BJ (cell line): ENCODE measurements around the gene RBMS1. TPM values are rescaled to one million over a fixed set of nuclear protein-coding genes. Genes with fewer than 3 reads are reported as not detected.

Experiments used
- CTCF ChIA-PET: fragments of 350-600 bp; formaldehyde crosslinking; extraction: SDS; loops from one replicate; lab custom pipeline; 2021; ENCODE audit warnings: antibody characterized with exemption, inconsistent platforms; lab: Yijun Ruan, JAX
- POLR2A ChIA-PET: fragments of 300-600 bp; sonication (Branson Sonifier 250); formaldehyde crosslinking; extraction: SDS; loops from one replicate; lab custom pipeline; 2021; ENCODE audit warnings: antibody characterized with exemption; lab: Charles Lee
- DNase-seq: peaks from one replicate; pipeline ENCODE4 v3.0.0-alpha.2; 2011; ENCODE audit warnings: low read depth
- H3K27me3 ChIP-seq: 2 replicates; pipeline ENCODE4 v1.6.0; 2011; ENCODE audit warnings: low read length; ENCODE audit not compliant: control insufficient read depth, insufficient read depth
- H3K36me3 ChIP-seq: 2 replicates; pipeline ENCODE4 v1.5.1; 2011; ENCODE audit warnings: low read length; ENCODE audit not compliant: control insufficient read depth, insufficient read depth
- H3K4me3 ChIP-seq: 2 replicates; pipeline ENCODE4 v1.5.1; 2011; ENCODE audit warnings: low read depth, mild to moderate bottlenecking, control low read depth, low read length
- CTCF ChIP-seq: IDR thresholded peaks from 2 replicates; pipeline ENCODE4 v1.5.1; 2011; ENCODE audit warnings: low read depth, mild to moderate bottlenecking, control low read depth, inconsistent platforms, low read length, moderate library complexity; ENCODE audit not compliant: insufficient read depth
- polyA plus RNA-seq: library from polyadenylated mRNA; depleted of rRNA; stranded (reverse); fragments of >200 nt; gene quantifications from 2 replicates; pipeline ENCODE4 v1.2.3, GENCODE V29; 2011

RBMS1 gene
- polyA plus RNA-seq, 1 experiment: 80.1 TPM

- TF ChIP-seq CTCF: no peak
- Histone ChIP-seq H3K4me3 (no peak overlapping the region), H3K27me3 (no peaks in the 10 kb centered on the region), H3K36me3 (no peaks in the 10 kb centered on the region)
- POLR2A ChIA-PET: no interaction called here
- DNase-seq: no peak
- CTCF ChIA-PET: interaction anchor here (3.0 to 3.6 kb wide), 2 partner anchors 648 to 672 kb away, joined by 13 to 14 read pairs; no protein-coding TSS in a partner anchor
Observed at GRCh38 chr2:160322320-160322719, 171.3 kb downstream of the RBMS1 start.

GRCh38 chr2:160321006-160321405 lies 172.6 kb downstream of the RBMS1 start:
- no peak for DNase-seq
- CTCF ChIA-PET: interaction anchor here (1.2 kb wide), 1 partner anchor 14 kb away, joined by 3 read pairs; no protein-coding TSS in a partner anchor
- TF ChIP-seq CTCF: no peak
- POLR2A ChIA-PET: no interaction called here
- Histone ChIP-seq H3K4me3 (no peak overlapping the region), H3K27me3 (no peaks in the 10 kb centered on the region), H3K36me3 (no peaks in the 10 kb centered on the region)

DNA sequence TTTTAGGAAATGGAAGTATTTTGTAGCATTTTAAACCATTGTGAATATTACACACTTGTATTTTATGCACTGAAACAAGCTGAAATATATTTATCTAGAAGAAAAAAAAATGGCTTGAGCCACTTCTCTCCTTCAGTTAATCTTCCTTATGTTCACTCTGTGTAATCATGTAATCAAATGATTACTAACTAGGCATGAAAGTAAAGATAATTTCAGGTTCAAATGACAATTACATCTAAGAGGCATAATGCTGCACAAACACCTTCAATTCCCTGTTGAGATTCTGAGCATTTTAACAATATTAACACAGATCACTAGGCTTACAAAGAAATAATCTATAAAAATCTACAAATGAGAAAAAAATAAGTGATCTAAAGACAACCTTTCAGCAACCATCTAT lies 173.9 kb downstream of the RBMS1 start:
- Histone ChIP-seq H3K4me3 (no peak overlapping the region), H3K27me3 (no peaks in the 10 kb centered on the region), H3K36me3 (no peaks in the 10 kb centered on the region)
- CTCF ChIA-PET: no interaction called here
- TF ChIP-seq CTCF: no peak
- DNase-seq: no peak
- POLR2A ChIA-PET: no interaction called here

- POLR2A ChIA-PET: no interaction called here
- no peak for TF ChIP-seq CTCF
- no peaks in the 10 kb centered on the region for H3K27me3 ChIP-seq
- CTCF ChIA-PET: interaction anchor here (1.0 to 1.3 kb wide), 2 partner anchors 7 to 208 kb away, joined by 3 read pairs; no protein-coding TSS in a partner anchor
- peaks cover under 1% of the 10 kb centered on the region; the same call in 1 of the 2 replicates for H3K36me3 ChIP-seq
- DNase-seq: no peak
- no peak overlapping the region for H3K4me3 ChIP-seq
Observed at GRCh38 chr2:160318218-160318617, 175.4 kb downstream of the RBMS1 start.

DNA sequence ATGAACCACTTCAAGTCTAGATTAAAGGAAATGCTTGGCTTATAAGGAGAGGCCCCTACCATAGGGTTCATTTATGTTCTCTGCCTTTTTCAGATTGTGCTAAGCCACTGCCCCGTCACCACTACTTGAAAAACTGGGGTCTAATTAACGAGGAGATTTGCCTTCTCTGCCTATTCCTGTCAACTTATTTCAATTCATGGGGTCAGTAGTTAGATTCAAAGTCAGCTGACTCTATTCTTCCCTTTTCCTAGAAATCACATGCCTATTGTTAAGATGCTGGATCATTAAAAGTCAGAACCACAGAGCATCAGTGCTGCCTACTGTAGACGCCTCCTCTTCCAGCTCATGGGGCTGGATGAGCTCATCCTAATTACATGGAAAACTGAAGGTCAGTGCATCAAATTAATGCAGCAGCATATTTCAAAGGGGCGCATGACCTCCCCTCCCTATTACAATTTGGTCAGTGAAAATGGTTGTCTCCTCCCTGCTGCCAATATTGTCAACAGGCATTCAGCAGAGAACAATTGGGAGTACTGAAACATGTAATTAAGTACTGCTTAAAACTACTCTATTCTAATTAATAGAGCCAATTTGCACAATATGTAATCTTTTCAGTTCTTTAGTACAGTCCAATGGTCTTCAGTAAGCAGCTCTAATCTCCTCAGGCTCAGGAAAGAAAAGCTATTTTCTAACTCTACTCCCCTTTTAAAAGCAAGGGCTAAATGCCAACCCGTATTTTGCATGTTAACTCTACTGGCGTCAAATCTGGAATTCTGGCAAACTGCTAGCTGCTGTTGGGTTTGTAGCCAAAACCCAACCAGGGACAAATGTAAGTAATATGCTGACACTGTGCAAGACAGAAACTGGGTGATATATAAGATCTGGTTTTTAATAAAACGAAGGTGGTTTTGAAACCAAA lies 176.2 kb downstream of the RBMS1 start:
- TF ChIP-seq CTCF: no peak
- ChIA-PET POLR2A (no interaction called here), CTCF (interaction anchor here (1.0 to 1.3 kb wide), 3 partner anchors 8 to 746 kb away, joined by 3 to 4 read pairs (median 3); no protein-coding TSS in a partner anchor)
- DNase-seq: no peak
- peaks cover 3% of the 10 kb centered on the region for H3K36me3 ChIP-seq
- H3K4me3 ChIP-seq: no peak overlapping the region
- H3K27me3 ChIP-seq: no peaks in the 10 kb centered on the region
